Measurements from ENCODE around the gene CCDC120. TPM values are rescaled to one million over a fixed set of nuclear protein-coding genes. Genes with fewer than 3 reads are reported as not detected.

Gene CCDC120
- total RNA-seq, 1 experiment from 2014 or later = 12.6 TPM

GRCh38 chrX:49100704-49101628, 42.2 kb downstream of the CCDC120 start:
- DNase-seq (ENCODE audit: low spot score) = peak; percentile 96

- no peak for DNase-seq (ENCODE audit: low spot score)
These were observed 42.8 kb downstream of the CCDC120 start for GRCh38 chrX:49101629-49101984.

DNA sequence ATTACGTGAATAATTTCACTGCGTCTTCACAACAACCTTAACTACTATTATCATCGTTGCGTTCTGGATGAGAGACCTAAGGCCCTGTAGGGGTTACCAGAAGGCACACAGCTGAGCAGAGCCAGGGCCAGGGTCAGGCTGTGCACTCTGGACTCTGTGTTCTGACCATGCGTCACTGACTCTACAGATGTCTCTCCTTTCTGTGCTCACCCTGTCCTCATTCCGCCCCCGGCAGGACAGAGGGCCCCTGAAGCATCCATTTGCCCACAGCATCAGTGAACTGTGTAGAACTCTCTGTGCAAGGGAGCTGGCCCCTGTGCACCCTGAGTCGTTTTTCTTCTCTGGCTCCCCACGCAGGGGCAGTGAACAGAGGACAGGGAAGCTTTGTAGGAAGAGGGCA, 43.4 kb downstream of the CCDC120 start:
- DNase-seq (ENCODE audit: low spot score) = no peak

GRCh38 chrX:49103637-49104036, 44.8 kb downstream of the CCDC120 start:
- no peak for DNase-seq (ENCODE audit: low spot score)

DNA sequence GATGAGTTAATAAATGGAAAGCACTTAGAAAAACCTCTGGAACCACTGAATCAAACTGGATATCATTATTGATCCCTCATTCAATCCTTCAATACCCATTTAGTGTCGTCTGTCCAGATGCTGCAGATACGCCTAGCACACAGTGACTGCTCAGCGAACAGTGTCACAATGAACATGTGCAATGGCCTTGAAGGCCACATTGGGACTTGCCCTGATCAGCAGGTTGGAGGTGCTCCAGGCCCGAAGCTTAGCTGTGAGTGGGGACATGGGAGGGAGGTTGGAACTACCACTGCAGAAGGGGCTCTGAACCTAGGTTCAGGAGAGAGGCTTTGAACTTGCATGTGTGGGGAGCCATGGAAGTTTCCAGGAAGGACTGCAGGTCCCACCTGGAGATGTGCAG, 47.5 kb downstream of the CCDC120 start:
- no peak for DNase-seq (ENCODE audit: low spot score)

GRCh38 chrX:49106930-49107329, 48.1 kb downstream of the CCDC120 start:
- DNase-seq (ENCODE audit: low spot score) = peak; percentile 48

DNA sequence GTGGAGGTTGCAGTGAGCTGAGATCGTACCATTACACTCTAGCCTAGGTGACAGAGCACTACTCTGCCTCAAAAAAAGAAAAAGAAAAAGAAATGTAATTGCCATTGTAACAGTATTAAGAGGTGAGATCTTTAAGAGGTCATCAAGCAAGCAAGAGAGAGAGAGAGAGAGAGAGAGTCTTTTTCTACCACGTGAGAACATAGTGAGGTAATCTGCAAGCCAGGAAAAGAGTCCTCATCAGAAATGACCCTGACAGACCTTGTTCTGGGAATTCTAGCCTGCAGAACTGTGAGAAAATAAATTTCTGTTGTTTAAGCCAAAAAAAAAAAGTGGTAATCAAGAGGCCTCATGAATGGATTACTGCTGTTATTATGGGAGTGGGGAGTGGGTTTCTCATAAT, 49.8 kb downstream of the CCDC120 start:
- DNase-seq (ENCODE audit: low spot score) = no peak

DNA sequence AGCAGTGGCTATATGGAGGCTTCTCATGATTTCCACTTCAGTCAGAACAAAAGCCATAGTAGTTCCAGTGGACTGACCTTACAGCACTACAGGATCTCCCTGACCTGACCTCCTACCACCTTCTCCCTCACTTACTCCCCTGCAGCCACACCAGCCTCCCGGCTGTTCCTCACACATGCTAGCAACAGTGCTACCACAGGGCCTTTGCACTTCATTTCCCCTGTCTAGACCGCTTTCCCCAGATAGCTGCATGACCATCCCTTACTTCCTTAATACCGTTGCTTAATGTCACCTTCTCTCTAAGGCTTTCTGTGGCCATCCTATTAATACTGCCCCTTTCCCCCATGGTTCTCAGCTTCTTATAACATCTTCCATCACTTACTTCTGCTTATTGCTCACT, 51.6 kb downstream of the CCDC120 start:
- no peak for DNase-seq (ENCODE audit: low spot score)

DNA sequence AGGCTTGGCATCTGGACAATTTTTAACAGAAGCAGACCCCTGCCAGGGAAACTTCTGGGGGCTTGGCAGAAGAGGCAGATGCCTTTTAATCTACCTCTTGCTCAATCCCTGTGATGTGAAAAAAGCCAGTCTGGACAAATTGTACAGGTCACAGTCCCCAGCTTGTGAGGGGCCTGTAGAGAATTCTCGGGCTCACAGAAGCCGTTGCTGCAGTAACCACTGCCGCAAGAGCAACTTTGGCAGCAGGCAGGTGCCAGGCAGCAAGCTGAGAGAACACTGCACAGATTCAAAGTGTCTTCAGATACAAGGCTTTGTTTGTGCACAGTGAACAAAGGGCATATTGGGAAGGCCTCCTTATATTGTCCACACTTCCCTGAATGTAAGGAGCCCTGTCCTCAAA, 53.0 kb downstream of the CCDC120 start:
- DNase-seq (ENCODE audit: low spot score) = no peak

GRCh38 chrX:49116076-49116475, 57.3 kb downstream of the CCDC120 start:
- no peak for DNase-seq (ENCODE audit: low spot score)

DNA sequence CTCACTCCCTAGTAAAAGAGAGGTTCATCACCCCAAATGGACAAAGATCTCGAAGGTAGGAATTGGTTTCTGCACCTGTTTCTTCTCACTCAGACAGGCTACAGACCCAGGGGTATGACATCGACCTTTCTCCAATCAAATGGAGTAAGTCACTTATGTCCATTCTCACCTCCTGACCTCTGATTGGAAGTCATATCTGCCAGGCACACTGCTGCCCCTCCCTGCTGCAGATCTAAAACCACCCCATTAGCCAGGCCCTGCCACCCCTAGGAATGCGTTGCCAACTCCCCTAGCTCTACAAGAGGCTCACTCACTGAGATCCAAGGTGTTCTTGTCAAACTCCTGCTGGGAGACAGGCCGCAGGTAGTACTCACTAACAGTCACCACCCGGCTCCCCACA, 57.9 kb downstream of the CCDC120 start:
- DNase-seq (ENCODE audit: low spot score) = no peak

DNA sequence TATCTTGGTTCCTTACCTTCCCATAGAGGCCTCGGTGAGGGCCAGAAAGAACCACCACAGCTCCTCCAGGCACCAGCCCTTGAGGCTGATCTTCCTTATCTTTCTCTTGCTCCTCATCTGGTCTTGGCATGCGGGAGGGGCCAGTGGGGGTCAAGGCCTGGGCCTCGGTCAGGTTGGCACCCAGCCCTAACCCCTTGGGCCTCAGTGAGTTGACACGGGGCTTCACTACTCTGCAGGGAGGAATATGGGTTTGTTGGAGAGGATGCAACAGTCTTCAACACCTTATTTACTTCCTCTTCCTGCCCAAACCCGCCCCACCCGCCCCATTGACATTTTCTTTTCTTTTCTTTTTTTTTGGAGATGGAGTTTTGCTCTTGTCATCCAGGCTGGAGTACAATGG, 58.8 kb downstream of the CCDC120 start:
- DNase-seq (ENCODE audit: low spot score) = no peak

Small RNA genes lying within 50 kb of the gene (small RNA-seq; reads per million reads assigned to genes)
- gene RNU4-52P = not detected

Other genes starting within 250 kb of the CCDC120 start
- not detected in 2 replicates for gene ERAS, start 232.5 kb upstream of the CCDC120 start, total RNA-seq (2014; rRNA removed; shearing (Covaris generic))
- gene PCSK1N, start 223.4 kb upstream of the CCDC120 start, total RNA-seq (2014; rRNA removed; shearing (Covaris generic)) = not detected in 2 replicates
- 127 and 148 TPM in 2 replicates for gene TIMM17B, start 161.2 kb upstream of the CCDC120 start, total RNA-seq (2014; rRNA removed; shearing (Covaris generic))
- gene PQBP1, start 161.1 kb upstream of the CCDC120 start, total RNA-seq (2014; rRNA removed; shearing (Covaris generic)) = 86.3 and 97.5 TPM in 2 replicates
- 66.8 and 75.0 TPM in 2 replicates for gene SLC35A2, start 147.4 kb upstream of the CCDC120 start, total RNA-seq (2014; rRNA removed; shearing (Covaris generic))
- 13.4 and 14.9 TPM in 2 replicates for gene PIM2, start 140.0 kb upstream of the CCDC120 start, total RNA-seq (2014; rRNA removed; shearing (Covaris generic))
- gene OTUD5, start 101.4 kb upstream of the CCDC120 start, total RNA-seq (2014; rRNA removed; shearing (Covaris generic)) = 42.8 and 48.6 TPM in 2 replicates
- gene KCND1, start 87.2 kb upstream of the CCDC120 start, total RNA-seq (2014; rRNA removed; shearing (Covaris generic)) = 0.18 TPM in 1 of 2 replicates, not detected in the other
- gene GRIPAP1, start 56.7 kb upstream of the CCDC120 start, total RNA-seq (2014; rRNA removed; shearing (Covaris generic)) = 24.6 and 26.4 TPM in 2 replicates
- gene TFE3, start 15.6 kb upstream of the CCDC120 start, total RNA-seq (2014; rRNA removed; shearing (Covaris generic)) = 46.6 and 53.6 TPM in 2 replicates
- gene PRAF2, start 15.0 kb downstream of the CCDC120 start, total RNA-seq (2014; rRNA removed; shearing (Covaris generic)) = 0.15 and 0.57 TPM in 2 replicates
- gene WDR45, start 20.9 kb downstream of the CCDC120 start, total RNA-seq (2014; rRNA removed; shearing (Covaris generic)) = 46.5 and 65.5 TPM in 2 replicates
- gene GPKOW, start 64.7 kb downstream of the CCDC120 start, total RNA-seq (2014; rRNA removed; shearing (Covaris generic)) = 39.4 and 41.6 TPM in 2 replicates
- gene MAGIX, start 103.8 kb downstream of the CCDC120 start, total RNA-seq (2014; rRNA removed; shearing (Covaris generic)) = 12.6 and 13.6 TPM in 2 replicates
- gene PLP2, start 112.9 kb downstream of the CCDC120 start, total RNA-seq (2014; rRNA removed; shearing (Covaris generic)) = 27.3 and 28.1 TPM in 2 replicates
- gene PRICKLE3, start 127.4 kb downstream of the CCDC120 start, total RNA-seq (2014; rRNA removed; shearing (Covaris generic)) = 19.0 and 22.3 TPM in 2 replicates
- gene SYP, start 141.2 kb downstream of the CCDC120 start, total RNA-seq (2014; rRNA removed; shearing (Covaris generic)) = 0.61 and 1.1 TPM in 2 replicates
- gene CACNA1F, start 174.3 kb downstream of the CCDC120 start, total RNA-seq (2014; rRNA removed; shearing (Covaris generic)) = not detected in 2 replicates
- gene CCDC22, start 176.5 kb downstream of the CCDC120 start, total RNA-seq (2014; rRNA removed; shearing (Covaris generic)) = 25.0 and 27.7 TPM in 2 replicates
- gene FOXP3, start 205.7 kb downstream of the CCDC120 start, total RNA-seq (2014; rRNA removed; shearing (Covaris generic)) = not detected in 2 replicates
- 7.2 and 7.3 TPM in 2 replicates for gene PPP1R3F, start 210.8 kb downstream of the CCDC120 start, total RNA-seq (2014; rRNA removed; shearing (Covaris generic))
- gene GAGE10, start 244.6 kb downstream of the CCDC120 start, total RNA-seq (2014; rRNA removed; shearing (Covaris generic)) = not detected in 2 replicates

Measured in HT-29 (cell line).